Large intestine (tissue), 3 donors: ENCODE measurements around the gene SEPTIN3. TPM values are rescaled to one million over a fixed set of nuclear protein-coding genes. Genes with fewer than 3 reads are reported as not detected.
A peak's percentile ranks its signal among the peaks of the same experiment; 100 is the strongest.

ENCODE experiments used
- DNase-seq, 2 donors: peaks; one replicate each; pipeline versions ENCODE4 v3.0.0 to v3.0.0-alpha.2; 2013
- H3K27ac ChIP-seq: one replicate; pipeline ENCODE4 v1.5.1; 2013; ENCODE audit warnings: low read length
- H3K27me3 ChIP-seq: 2 replicates; pipeline ENCODE4 v1.6.1; 2013; ENCODE audit warnings: low read length; ENCODE audit not compliant: control insufficient read depth, insufficient read depth
- H3K36me3 ChIP-seq: 2 replicates; pipeline ENCODE4 v1.6.1; 2013; ENCODE audit warnings: low read length; ENCODE audit not compliant: control insufficient read depth, insufficient read depth
- H3K4me1 ChIP-seq: one replicate; pipeline ENCODE4 v1.6.1; 2013; ENCODE audit warnings: low read length; ENCODE audit not compliant: control insufficient read depth, insufficient read depth
- H3K4me3 ChIP-seq: one replicate; pipeline ENCODE4 v1.5.1; 2013; ENCODE audit warnings: low read length
- H3K9me3 ChIP-seq: one replicate; pipeline ENCODE4 v1.6.1; 2013; ENCODE audit warnings: mild to moderate bottlenecking, low read depth, low read length, moderate library complexity; ENCODE audit not compliant: control insufficient read depth
- WGBS: methylation state at CpG from one replicate; pipeline ENCODE4 v1.1.5; 2013; ENCODE audit warnings: low lambda C conversion rate; ENCODE audit not compliant: insufficient coverage; 5-methylcytosine and 5-hydroxymethylcytosine counted together
- polyA plus RNA-seq: library from polyadenylated mRNA; unstranded; fragments of 120-200 nt; gene quantifications from one replicate; pipeline ENCODE4 v1.2.1, GENCODE V29; 2013

Gene SEPTIN3
- polyA plus RNA-seq, 1 donor: 5.1 TPM

- H3K9me3 ChIP-seq: no peaks in the 10 kb centered on the region
- no peaks in the 10 kb centered on the region for H3K4me1 ChIP-seq
- peak overlapping the region; percentile 16 for H3K4me3 ChIP-seq
- no CpG with 5 or more reads among the region's 72 CpGs for WGBS
- H3K36me3 ChIP-seq: no peaks in the 10 kb centered on the region
- H3K27ac ChIP-seq: no peak overlapping the region
- peaks cover 57% of the 10 kb centered on the region for H3K27me3 ChIP-seq
- peak in 1 of 2 donors; percentile 59 for DNase-seq
These were observed 7.0 kb downstream of the SEPTIN3 start for GRCh38 chr22:41976070-41976901.

- WGBS: no CpG with 5 or more reads among the region's 46 CpGs
- H3K9me3 ChIP-seq: no peaks in the 10 kb centered on the region
- H3K4me1 ChIP-seq: no peaks in the 10 kb centered on the region
- peaks cover 53% of the 10 kb centered on the region for H3K27me3 ChIP-seq
- no peak for DNase-seq
- H3K27ac ChIP-seq: no peak overlapping the region
- no peaks in the 10 kb centered on the region for H3K36me3 ChIP-seq
- peak overlapping the region; percentile 14 for H3K4me3 ChIP-seq
These were observed 7.8 kb downstream of the SEPTIN3 start for GRCh38 chr22:41976961-41977566.

- no CpG with 5 or more reads among the region's 1 CpG for WGBS
- no peak overlapping the region for H3K27ac ChIP-seq
- H3K9me3 ChIP-seq: no peaks in the 10 kb centered on the region
- H3K36me3 ChIP-seq: no peaks in the 10 kb centered on the region
- H3K4me3 ChIP-seq: no peak overlapping the region
- peaks cover 3% of the 10 kb centered on the region for H3K4me1 ChIP-seq
- peaks cover 43% of the 10 kb centered on the region for H3K27me3 ChIP-seq
- no peak for DNase-seq
These were observed 9.5 kb downstream of the SEPTIN3 start for GRCh38 chr22:41978732-41979131.

GRCh38 chr22:41979423-41980250 is 10.4 kb downstream of the SEPTIN3 start:
- no peaks in the 10 kb centered on the region for H3K36me3 ChIP-seq
- no peaks in the 10 kb centered on the region for H3K9me3 ChIP-seq
- no CpG with 5 or more reads among the region's 9 CpGs for WGBS
- peaks cover 42% of the 10 kb centered on the region for H3K27me3 ChIP-seq
- H3K4me1 ChIP-seq: peaks cover 3% of the 10 kb centered on the region
- no peak overlapping the region for H3K27ac ChIP-seq
- H3K4me3 ChIP-seq: no peak overlapping the region
- no peak for DNase-seq

- H3K27ac ChIP-seq: peak overlapping the region; percentile 47
These were observed 13.6 kb downstream of the SEPTIN3 start for GRCh38 chr22:41982865-41983264.

GRCh38 chr22:41983513-41984405 is 14.5 kb downstream of the SEPTIN3 start:
- WGBS: 100% methylated on average over 1 of the region's 6 CpGs
- Histone ChIP-seq H3K4me1 (peaks cover 3% of the 10 kb centered on the region), H3K27ac (peak overlapping the region; percentile 47), H3K36me3 (no peaks in the 10 kb centered on the region), H3K4me3 (no peak overlapping the region), H3K27me3 (peaks cover 5% of the 10 kb centered on the region), H3K9me3 (no peaks in the 10 kb centered on the region)
- no peak for DNase-seq

More at GRCh38 chr22:41982865-41983264, 13.6 kb downstream of the SEPTIN3 start:
- H3K4me1 ChIP-seq: peaks cover 3% of the 10 kb centered on the region
- peak; percentile 49 to 59 for DNase-seq
- H3K36me3 ChIP-seq: no peaks in the 10 kb centered on the region
- no peak overlapping the region for H3K4me3 ChIP-seq
- no peaks in the 10 kb centered on the region for H3K9me3 ChIP-seq
- 80% methylated on average over 1 of the region's 5 CpGs for WGBS
- peaks cover 12% of the 10 kb centered on the region for H3K27me3 ChIP-seq

GRCh38 chr22:41987276-41987675 is 18.0 kb downstream of the SEPTIN3 start:
- Histone ChIP-seq H3K27me3 (no peaks in the 10 kb centered on the region), H3K9me3 (no peaks in the 10 kb centered on the region), H3K4me3 (no peak overlapping the region), H3K4me1 (peaks cover 3% of the 10 kb centered on the region), H3K27ac (no peak overlapping the region), H3K36me3 (no peaks in the 10 kb centered on the region)
- no CpG with 5 or more reads among the region's 5 CpGs for WGBS
- no peak for DNase-seq

- no peak for DNase-seq
- no peak overlapping the region for H3K4me3 ChIP-seq
- H3K36me3 ChIP-seq: no peaks in the 10 kb centered on the region
- WGBS: no CpG with 5 or more reads among the region's 4 CpGs
- H3K9me3 ChIP-seq: no peaks in the 10 kb centered on the region
- no peak overlapping the region for H3K27ac ChIP-seq
- H3K4me1 ChIP-seq: no peaks in the 10 kb centered on the region
- no peaks in the 10 kb centered on the region for H3K27me3 ChIP-seq
These were observed 20.0 kb downstream of the SEPTIN3 start for GRCh38 chr22:41989246-41989645.

- WGBS: no CpG with 5 or more reads among the region's 7 CpGs
- no peak for DNase-seq
- no peaks in the 10 kb centered on the region for H3K27me3 ChIP-seq
- H3K27ac ChIP-seq: no peak overlapping the region
- no peaks in the 10 kb centered on the region for H3K9me3 ChIP-seq
- H3K4me1 ChIP-seq: no peaks in the 10 kb centered on the region
- H3K4me3 ChIP-seq: no peak overlapping the region
- H3K36me3 ChIP-seq: no peaks in the 10 kb centered on the region
These were observed 21.9 kb downstream of the SEPTIN3 start for GRCh38 chr22:41991111-41991510.
